Activated CD4-positive, alpha-beta T cell treated with anti-CD3 and anti-CD28 coated beads, Interleukin-2, amount 10 ng/mL, durations not matched to agents 24 days and 14 days (primary cell): Measurements from ENCODE around the gene LIF. TPM values are rescaled to one million over a fixed set of nuclear protein-coding genes. Genes with fewer than 3 reads are reported as not detected.

Experiments used
- DNase-seq: peaks from one replicate; pipeline ENCODE4 v3.0.0; 2022
- H3K27ac Mint-ChIP-seq: one replicate; pipeline ENCODE4 v1.8.0; 2022; ENCODE audit warnings: mild to moderate bottlenecking, mixed read lengths
- H3K27me3 Mint-ChIP-seq: one replicate; pipeline ENCODE4 v1.8.0; 2022; ENCODE audit warnings: mixed read lengths
- H3K36me3 Mint-ChIP-seq: one replicate; pipeline ENCODE4 v1.8.0; 2022; ENCODE audit warnings: low read depth, mild to moderate bottlenecking, mixed read lengths
- H3K4me1 Mint-ChIP-seq: one replicate; pipeline ENCODE4 v1.8.0; 2021; ENCODE audit warnings: mixed read lengths
- H3K4me3 Mint-ChIP-seq: one replicate; pipeline ENCODE4 v1.8.0; 2022; ENCODE audit warnings: mild to moderate bottlenecking, moderate library complexity, mixed read lengths
- H3K9me3 Mint-ChIP-seq: one replicate; pipeline ENCODE4 v1.8.0; 2021; ENCODE audit warnings: mixed read lengths
- intact Hi-C: fragments of 100-400 bp; cut with micrococcal nuclease; formaldehyde crosslinking; loops from one replicate; pipeline ENCODE4 v1.15.1; 2023
- total RNA-seq: library from RNA; stranded (reverse); gene quantifications from 2 replicates; pipeline ENCODE4 v1.2.3, GENCODE V29; 2022

LIF gene
- total RNA-seq, 1 donor from 2014 or later: 509 TPM

GRCh38 chr22:30265823-30266444 is 19.4 kb upstream of the LIF start:
- peaks cover 64% of the 10 kb centered on the region for H3K36me3 Mint-ChIP-seq
- H3K4me3 Mint-ChIP-seq: peak overlapping the region; percentile 99
- peak overlapping the region; percentile 96 for H3K27ac Mint-ChIP-seq
- intact Hi-C loops: loop anchor here (1.0 to 2.0 kb wide), 3 partner anchors 23 to 121 kb away; partner anchors contain the start of genes CASTOR1, RNF215 and TBC1D10A
- H3K4me1 Mint-ChIP-seq: peaks cover 61% of the 10 kb centered on the region
- no peaks in the 10 kb centered on the region for H3K9me3 Mint-ChIP-seq
- peak; percentile 95 for DNase-seq
- H3K27me3 Mint-ChIP-seq: no peaks in the 10 kb centered on the region

DNA sequence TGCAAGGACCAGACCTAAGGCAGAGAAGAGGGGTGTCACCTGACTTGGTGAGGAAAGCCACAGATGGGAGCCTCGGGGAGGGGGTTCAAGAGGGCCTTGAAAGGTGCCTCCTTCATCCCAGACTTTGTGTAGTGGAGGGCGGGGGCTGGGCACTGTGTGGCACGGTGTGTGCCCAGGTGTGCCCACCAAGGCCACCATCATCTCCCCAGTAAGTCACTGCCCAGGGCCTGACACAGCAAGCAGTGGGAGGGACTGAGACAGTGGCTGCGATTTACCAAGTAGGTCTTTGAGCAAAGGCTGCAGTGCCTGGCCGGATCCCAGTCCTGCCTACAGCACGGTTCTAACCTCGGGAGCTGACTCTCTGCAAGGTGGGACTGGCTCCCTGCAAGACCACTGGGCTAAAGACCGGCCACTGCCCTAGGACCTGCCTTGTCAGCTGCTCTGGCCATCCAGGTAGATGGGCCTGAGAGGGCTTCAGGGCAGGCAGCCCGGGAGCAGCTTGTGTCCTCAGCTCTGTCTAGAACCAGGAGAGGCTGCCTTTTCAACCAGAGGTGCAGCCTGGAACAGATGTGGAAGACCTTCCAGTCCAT is 18.7 kb upstream of the LIF start:
- Mint-ChIP-seq H3K27me3 (no peaks in the 10 kb centered on the region), H3K36me3 (peaks cover 61% of the 10 kb centered on the region), H3K4me1 (peaks cover 62% of the 10 kb centered on the region), H3K27ac (peak overlapping the region; percentile 96), H3K4me3 (peak overlapping the region; percentile 99), H3K9me3 (no peaks in the 10 kb centered on the region)
- DNase-seq: no peak
- intact Hi-C loops: no loop called here

DNA sequence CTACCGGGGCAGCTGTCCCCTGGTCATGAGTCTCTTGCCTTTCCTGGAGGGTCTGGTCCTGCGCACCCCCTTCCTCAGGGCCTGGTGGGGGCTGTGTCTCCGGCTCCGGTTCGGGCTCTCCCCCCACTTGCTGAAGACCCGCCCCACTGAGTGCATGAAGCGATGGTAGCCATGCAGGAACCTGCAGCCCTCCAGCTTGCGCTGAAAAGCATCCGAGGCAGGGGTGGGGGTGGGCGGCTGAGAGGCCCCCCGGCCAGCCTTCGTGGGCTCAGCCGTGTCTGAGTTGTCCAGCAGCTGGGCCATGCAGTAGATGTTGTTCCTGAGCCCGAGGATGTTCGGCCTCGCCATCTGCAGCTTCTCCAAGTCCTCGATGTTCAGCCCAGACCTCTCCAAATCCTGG is 17.3 kb upstream of the LIF start:
- Mint-ChIP-seq H3K27ac (peak overlapping the region; percentile 58), H3K4me1 (peaks cover 62% of the 10 kb centered on the region), H3K27me3 (no peaks in the 10 kb centered on the region), H3K9me3 (no peaks in the 10 kb centered on the region), H3K36me3 (peaks cover 48% of the 10 kb centered on the region), H3K4me3 (peak overlapping the region; percentile 99)
- intact Hi-C loops: loop anchor here (1.0 kb wide), 1 partner anchor 23 kb away; no protein-coding TSS in a partner anchor
- DNase-seq: no peak

GRCh38 chr22:30262917-30263741 is 16.6 kb upstream of the LIF start:
- H3K4me1 Mint-ChIP-seq: peaks cover 59% of the 10 kb centered on the region
- H3K9me3 Mint-ChIP-seq: no peaks in the 10 kb centered on the region
- H3K27ac Mint-ChIP-seq: peak overlapping the region; percentile 90
- peak overlapping the region; percentile 99 for H3K4me3 Mint-ChIP-seq
- peak; percentile 95 for DNase-seq
- intact Hi-C loops: loop anchor here (1.0 kb wide), 1 partner anchor 24 kb away; no protein-coding TSS in a partner anchor
- H3K27me3 Mint-ChIP-seq: no peaks in the 10 kb centered on the region
- H3K36me3 Mint-ChIP-seq: peaks cover 42% of the 10 kb centered on the region

GRCh38 chr22:30262112-30262511 is 15.6 kb upstream of the LIF start:
- Mint-ChIP-seq H3K4me1 (peaks cover 52% of the 10 kb centered on the region), H3K36me3 (peaks cover 41% of the 10 kb centered on the region), H3K9me3 (no peaks in the 10 kb centered on the region), H3K27me3 (no peaks in the 10 kb centered on the region), H3K27ac (peak overlapping the region; percentile 86), H3K4me3 (peak overlapping the region; percentile 69)
- intact Hi-C loops: no loop called here
- no peak for DNase-seq

GRCh38 chr22:30261134-30261533 is 14.6 kb upstream of the LIF start:
- no peak overlapping the region for H3K4me3 Mint-ChIP-seq
- no peaks in the 10 kb centered on the region for H3K9me3 Mint-ChIP-seq
- no peaks in the 10 kb centered on the region for H3K27me3 Mint-ChIP-seq
- peaks cover 55% of the 10 kb centered on the region for H3K4me1 Mint-ChIP-seq
- H3K36me3 Mint-ChIP-seq: peaks cover 34% of the 10 kb centered on the region
- intact Hi-C loops: no loop called here
- no peak for DNase-seq
- H3K27ac Mint-ChIP-seq: peak overlapping the region; percentile 52

DNA sequence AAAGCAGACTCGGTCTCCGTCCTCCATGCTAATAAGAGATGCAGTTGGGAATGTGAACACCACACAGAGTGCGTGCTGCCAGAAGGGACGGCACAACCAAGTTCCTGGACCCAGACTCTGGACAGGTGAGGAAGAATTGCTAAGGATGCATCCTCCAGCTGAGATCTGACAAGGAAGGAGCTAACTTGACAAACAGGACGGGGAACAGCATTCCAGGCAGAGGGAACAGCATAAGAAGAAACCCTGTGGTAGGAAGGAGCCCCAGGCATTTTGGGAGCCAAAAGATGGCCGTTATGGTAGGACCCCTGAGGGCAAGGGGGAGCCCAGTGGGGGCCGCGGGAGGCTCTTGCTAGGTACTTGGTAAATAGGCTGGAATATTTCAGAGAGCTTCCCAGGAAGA is 14.1 kb upstream of the LIF start:
- Mint-ChIP-seq H3K27ac (peak overlapping the region; percentile 74), H3K4me1 (peaks cover 58% of the 10 kb centered on the region), H3K36me3 (peaks cover 31% of the 10 kb centered on the region), H3K4me3 (no peak overlapping the region), H3K9me3 (no peaks in the 10 kb centered on the region), H3K27me3 (no peaks in the 10 kb centered on the region)
- DNase-seq: no peak
- intact Hi-C loops: no loop called here

DNA sequence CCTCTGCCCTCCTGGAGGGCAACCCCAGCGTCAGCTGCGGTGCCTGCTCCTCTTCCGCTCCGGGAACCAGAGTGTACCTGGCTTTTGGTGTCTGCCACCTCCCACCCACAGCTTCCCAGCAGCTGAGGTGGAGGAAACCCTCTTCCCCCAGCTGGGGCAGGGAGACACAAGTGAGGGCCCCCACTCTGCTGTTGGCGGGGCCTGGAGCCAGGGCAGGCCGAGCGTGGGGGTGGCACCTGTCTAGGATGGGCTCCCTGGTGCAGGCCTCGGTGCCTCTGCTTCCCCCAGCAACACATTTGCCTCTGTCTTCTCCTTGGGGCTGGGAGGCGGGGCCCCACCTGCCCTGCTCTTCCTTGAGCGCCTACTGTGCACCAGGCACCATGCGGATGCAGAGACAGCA is 13.7 kb upstream of the LIF start:
- H3K4me3 Mint-ChIP-seq: no peak overlapping the region
- H3K27me3 Mint-ChIP-seq: no peaks in the 10 kb centered on the region
- H3K36me3 Mint-ChIP-seq: peaks cover 28% of the 10 kb centered on the region
- H3K9me3 Mint-ChIP-seq: no peaks in the 10 kb centered on the region
- H3K27ac Mint-ChIP-seq: peak overlapping the region; percentile 74
- intact Hi-C loops: no loop called here
- DNase-seq: no peak
- peaks cover 57% of the 10 kb centered on the region for H3K4me1 Mint-ChIP-seq

GRCh38 chr22:30254314-30254713 is 7.8 kb upstream of the LIF start:
- intact Hi-C loops: no loop called here
- Mint-ChIP-seq H3K27me3 (no peaks in the 10 kb centered on the region), H3K9me3 (no peaks in the 10 kb centered on the region), H3K4me1 (peaks cover 50% of the 10 kb centered on the region), H3K36me3 (no peaks in the 10 kb centered on the region), H3K27ac (peak overlapping the region; percentile 34), H3K4me3 (no peak overlapping the region)
- no peak for DNase-seq

- no peak for DNase-seq
- Mint-ChIP-seq H3K27me3 (no peaks in the 10 kb centered on the region), H3K4me3 (peak overlapping the region; percentile 9), H3K9me3 (no peaks in the 10 kb centered on the region), H3K27ac (peak overlapping the region; percentile 69), H3K4me1 (peaks cover 50% of the 10 kb centered on the region), H3K36me3 (no peaks in the 10 kb centered on the region)
- intact Hi-C loops: no loop called here
These were observed 6.8 kb upstream of the LIF start for GRCh38 chr22:30253205-30253852.

DNA sequence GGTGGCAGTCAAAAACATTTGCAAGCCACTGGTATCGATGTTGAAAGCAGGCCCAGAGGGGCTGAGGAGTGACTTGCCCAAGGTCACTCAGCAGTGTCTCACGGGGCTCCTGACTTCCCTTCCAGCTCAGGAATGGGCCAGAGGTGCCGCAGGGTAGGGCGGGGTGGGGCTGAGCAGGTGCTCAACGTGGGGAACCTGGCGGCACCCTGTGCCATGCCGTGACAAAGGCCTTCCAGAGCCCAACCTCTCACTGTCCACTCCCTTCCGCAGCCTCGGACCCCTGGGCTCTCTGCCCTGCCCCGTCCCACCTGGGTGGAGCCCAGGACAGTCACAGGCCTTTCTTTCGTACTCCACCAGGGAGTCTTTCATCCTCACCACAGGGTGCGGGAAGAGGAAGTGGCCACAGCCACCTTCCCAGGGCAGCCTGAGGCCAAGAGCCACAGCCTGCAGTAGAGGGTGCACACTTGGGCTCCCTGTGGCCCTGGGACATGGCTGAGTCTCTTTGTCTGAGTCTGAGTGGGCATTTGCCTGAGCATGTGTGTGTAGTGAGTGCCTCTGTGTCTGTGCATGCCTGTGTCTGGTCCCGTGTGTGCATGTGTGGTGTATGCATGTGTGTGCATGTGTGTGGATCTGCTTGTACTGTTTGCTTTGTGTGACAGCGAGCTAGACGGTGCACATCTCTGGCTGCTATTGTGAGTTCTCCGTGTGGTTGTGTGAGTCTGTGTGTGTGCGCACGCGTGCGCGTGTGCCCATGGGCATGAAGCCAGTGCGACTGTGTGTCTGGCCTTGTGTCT is 6.0 kb upstream of the LIF start:
- no peak for DNase-seq
- peak overlapping the region; percentile 9 for H3K4me3 Mint-ChIP-seq
- peak overlapping the region; percentile 52 for H3K27ac Mint-ChIP-seq
- H3K4me1 Mint-ChIP-seq: peaks cover 52% of the 10 kb centered on the region
- no peaks in the 10 kb centered on the region for H3K9me3 Mint-ChIP-seq
- H3K36me3 Mint-ChIP-seq: no peaks in the 10 kb centered on the region
- no peaks in the 10 kb centered on the region for H3K27me3 Mint-ChIP-seq
- intact Hi-C loops: no loop called here

GRCh38 chr22:30251711-30252110 is 5.2 kb upstream of the LIF start:
- intact Hi-C loops: no loop called here
- Mint-ChIP-seq H3K27me3 (no peaks in the 10 kb centered on the region), H3K36me3 (no peaks in the 10 kb centered on the region), H3K4me1 (peaks cover 60% of the 10 kb centered on the region), H3K27ac (no peak overlapping the region), H3K4me3 (no peak overlapping the region), H3K9me3 (no peaks in the 10 kb centered on the region)
- DNase-seq: no peak

- no peaks in the 10 kb centered on the region for H3K9me3 Mint-ChIP-seq
- H3K36me3 Mint-ChIP-seq: peaks cover 7% of the 10 kb centered on the region
- intact Hi-C loops: no loop called here
- H3K4me3 Mint-ChIP-seq: peak overlapping the region; percentile 55
- H3K4me1 Mint-ChIP-seq: peaks cover 56% of the 10 kb centered on the region
- H3K27me3 Mint-ChIP-seq: no peaks in the 10 kb centered on the region
- peak overlapping the region; percentile 84 for H3K27ac Mint-ChIP-seq
- DNase-seq: no peak
These were observed 4.2 kb upstream of the LIF start for GRCh38 chr22:30250661-30251267.
